ENCODE data around the gene SLC25A44. TPM values are rescaled to one million over a fixed set of nuclear protein-coding genes. Genes with fewer than 3 reads are reported as not detected.
"Not testable (repeated sequence)": the region's sequence is repeated elsewhere in the genome, so short reads cannot be mapped to it uniquely, and the experiment has no call there.

SLC25A44 gene
- total RNA-seq, 1 experiment from 2014 or later = 30.9 TPM

GRCh38 chr1:156190265-156190664 is 3.6 kb upstream of the SLC25A44 start:
- DNase-seq (ENCODE audit: low spot score); POLR2A ChIA-PET (ENCODE audit: low non-redundant PET); intact Hi-C loops (cut with micrococcal nuclease; ENCODE audit: unreplicated experiment); H3K9me3 ChIP-seq (ENCODE audit: low read depth, low read length, poor library complexity, severe bottlenecking); H3K27me3 ChIP-seq (replicated peaks; ENCODE audit: insufficient read depth, low read depth, low read length, poor library complexity); BruUV-seq (replicated peaks); H3K27ac ChIP-seq (ENCODE audit: low read depth, low read length, poor library complexity, severe bottlenecking); H3K36me3 ChIP-seq (ENCODE audit: insufficient read depth, low read length, poor library complexity, severe bottlenecking); H3K4me3 ChIP-seq (ENCODE audit: low read depth, low read length, poor library complexity, severe bottlenecking); CTCF ChIA-PET: not testable (repeated sequence)
- H3K4me1 ChIP-seq (ENCODE audit: insufficient read depth, low read length, poor library complexity, severe bottlenecking) = peaks cover 13% of the 10 kb centered on the region

- Histone ChIP-seq H3K27ac (ENCODE audit: low read depth, low read length, poor library complexity, severe bottlenecking) (no peak overlapping the region), H3K4me1 (ENCODE audit: insufficient read depth, low read length, poor library complexity, severe bottlenecking) (peaks cover 13% of the 10 kb centered on the region), H3K27me3 (replicated peaks; ENCODE audit: insufficient read depth, low read depth, low read length, poor library complexity) (no peaks in the 10 kb centered on the region), H3K9me3 (ENCODE audit: low read depth, low read length, poor library complexity, severe bottlenecking) (no peaks in the 10 kb centered on the region), H3K4me3 (ENCODE audit: low read depth, low read length, poor library complexity, severe bottlenecking) (no peak overlapping the region), H3K36me3 (ENCODE audit: insufficient read depth, low read length, poor library complexity, severe bottlenecking) (no peaks in the 10 kb centered on the region)
- TF ChIP-seq EZH2 (IDR thresholded peaks at IDR 0.05; ENCODE audit: borderline replicate concordance, low read depth, low read length, poor library complexity, severe bottlenecking) = no peak
- ChIA-PET CTCF (no interaction called here), POLR2A (ENCODE audit: low non-redundant PET) (no interaction called here)
- DNase-seq (ENCODE audit: low spot score) = no peak
- intact Hi-C loops (cut with micrococcal nuclease; ENCODE audit: unreplicated experiment) = no loop called here
- no TSS peak for BruUV-seq (replicated peaks)
Observed at GRCh38 chr1:156191292-156191964, 2.5 kb upstream of the SLC25A44 start.

DNA sequence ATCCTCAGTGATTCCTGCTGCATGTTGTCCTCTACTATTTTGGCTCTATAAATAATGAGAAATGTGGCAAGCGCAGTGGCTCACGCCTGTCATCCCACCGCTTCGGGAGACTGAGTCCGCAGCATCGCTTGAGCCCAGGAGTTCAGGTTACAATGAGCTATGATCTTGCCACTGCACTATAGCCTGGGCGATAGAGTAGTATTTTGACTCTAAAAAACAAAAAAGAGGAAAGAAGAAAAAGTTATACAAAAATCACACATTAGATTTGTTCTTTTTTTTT is 756 bp upstream of the SLC25A44 start:
- POLR2A ChIA-PET (ENCODE audit: low non-redundant PET) = interaction anchor here (0.6 kb wide), 1 partner anchor 546 kb away, joined by 3 read pairs; no protein-coding TSS in a partner anchor
- DNase-seq (ENCODE audit: low spot score) = no peak
- H3K4me1 ChIP-seq (ENCODE audit: insufficient read depth, low read length, poor library complexity, severe bottlenecking) = peaks cover 13% of the 10 kb centered on the region
- H3K36me3 ChIP-seq (ENCODE audit: insufficient read depth, low read length, poor library complexity, severe bottlenecking) = no peaks in the 10 kb centered on the region
- H3K27ac ChIP-seq (ENCODE audit: low read depth, low read length, poor library complexity, severe bottlenecking) = peak overlapping the region; percentile 94
- CTCF ChIA-PET = interaction anchor here (1.2 kb wide), 1 partner anchor 32 kb away, joined by 6 read pairs; no protein-coding TSS in a partner anchor
- intact Hi-C loops (cut with micrococcal nuclease; ENCODE audit: unreplicated experiment) = no loop called here
- no peaks in the 10 kb centered on the region for H3K9me3 ChIP-seq (ENCODE audit: low read depth, low read length, poor library complexity, severe bottlenecking)
- BruUV-seq (replicated peaks) = TSS peak; percentile 87
- peak overlapping the region; percentile 65 for H3K4me3 ChIP-seq (ENCODE audit: low read depth, low read length, poor library complexity, severe bottlenecking)
- H3K27me3 ChIP-seq (replicated peaks; ENCODE audit: insufficient read depth, low read depth, low read length, poor library complexity) = no peaks in the 10 kb centered on the region
- no peak for TF ChIP-seq EZH2 (IDR thresholded peaks at IDR 0.05; ENCODE audit: borderline replicate concordance, low read depth, low read length, poor library complexity, severe bottlenecking)
- TF ChIP-seq CTCF (conservative IDR thresholded peaks at IDR 0.05; ENCODE audit: low read depth, low read length) = no peak

DNA sequence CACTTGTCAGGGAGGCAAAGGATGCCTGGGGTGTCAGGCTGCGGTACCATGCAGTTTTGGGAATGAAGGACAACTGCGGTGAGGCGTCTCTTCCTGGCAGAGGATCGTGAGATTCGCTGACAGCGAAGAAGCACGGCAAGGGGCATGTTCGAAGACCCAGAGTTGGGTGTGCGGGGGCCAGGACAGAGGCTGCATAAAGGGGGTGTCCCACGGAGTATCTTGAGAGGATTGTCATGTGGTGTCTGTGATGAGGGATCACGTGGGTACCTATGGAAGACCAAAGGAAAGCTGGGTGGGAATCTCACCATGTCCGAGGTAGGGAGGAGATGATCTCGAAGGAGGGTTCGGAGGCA is 372 bp downstream of the SLC25A44 start:
- Histone ChIP-seq H3K36me3 (ENCODE audit: insufficient read depth, low read length, poor library complexity, severe bottlenecking) (no peaks in the 10 kb centered on the region), H3K27ac (ENCODE audit: low read depth, low read length, poor library complexity, severe bottlenecking) (peak overlapping the region; percentile 94), H3K9me3 (ENCODE audit: low read depth, low read length, poor library complexity, severe bottlenecking) (no peaks in the 10 kb centered on the region), H3K27me3 (replicated peaks; ENCODE audit: insufficient read depth, low read depth, low read length, poor library complexity) (no peaks in the 10 kb centered on the region), H3K4me1 (ENCODE audit: insufficient read depth, low read length, poor library complexity, severe bottlenecking) (peaks cover 13% of the 10 kb centered on the region), H3K4me3 (ENCODE audit: low read depth, low read length, poor library complexity, severe bottlenecking) (peak overlapping the region; percentile 65)
- ChIA-PET POLR2A (ENCODE audit: low non-redundant PET) (interaction anchor here (0.5 kb wide), 1 partner anchor 311 kb away, joined by 6 read pairs; no protein-coding TSS in a partner anchor), CTCF (no interaction called here)
- TF ChIP-seq CTCF (conservative IDR thresholded peaks at IDR 0.05; ENCODE audit: low read depth, low read length) (no peak), EZH2 (IDR thresholded peaks at IDR 0.05; ENCODE audit: borderline replicate concordance, low read depth, low read length, poor library complexity, severe bottlenecking) (no peak)
- intact Hi-C loops (cut with micrococcal nuclease; ENCODE audit: unreplicated experiment) = no loop called here
- DNase-seq (ENCODE audit: low spot score) = no peak
- TSS peak; percentile 78 for BruUV-seq (replicated peaks)
